Pulmonary artery endothelial cell (primary cell): Measurements from ENCODE around the gene COA8. TPM values are rescaled to one million over a fixed set of nuclear protein-coding genes. Genes with fewer than 3 reads are reported as not detected.

Experiments
- DNase-seq: peaks from one replicate; pipeline ENCODE4 v3.0.0-alpha.2; 2011; ENCODE audit warnings: low read depth, low spot score
- total RNA-seq: library from RNA; depleted of rRNA; stranded (reverse); fragments of >200 nt; gene quantifications from 2 replicates; pipeline ENCODE4 v1.2.3, GENCODE V29; 2014

COA8 gene
- 19.3 and 29.5 TPM in 2 replicates for total RNA-seq

DNA sequence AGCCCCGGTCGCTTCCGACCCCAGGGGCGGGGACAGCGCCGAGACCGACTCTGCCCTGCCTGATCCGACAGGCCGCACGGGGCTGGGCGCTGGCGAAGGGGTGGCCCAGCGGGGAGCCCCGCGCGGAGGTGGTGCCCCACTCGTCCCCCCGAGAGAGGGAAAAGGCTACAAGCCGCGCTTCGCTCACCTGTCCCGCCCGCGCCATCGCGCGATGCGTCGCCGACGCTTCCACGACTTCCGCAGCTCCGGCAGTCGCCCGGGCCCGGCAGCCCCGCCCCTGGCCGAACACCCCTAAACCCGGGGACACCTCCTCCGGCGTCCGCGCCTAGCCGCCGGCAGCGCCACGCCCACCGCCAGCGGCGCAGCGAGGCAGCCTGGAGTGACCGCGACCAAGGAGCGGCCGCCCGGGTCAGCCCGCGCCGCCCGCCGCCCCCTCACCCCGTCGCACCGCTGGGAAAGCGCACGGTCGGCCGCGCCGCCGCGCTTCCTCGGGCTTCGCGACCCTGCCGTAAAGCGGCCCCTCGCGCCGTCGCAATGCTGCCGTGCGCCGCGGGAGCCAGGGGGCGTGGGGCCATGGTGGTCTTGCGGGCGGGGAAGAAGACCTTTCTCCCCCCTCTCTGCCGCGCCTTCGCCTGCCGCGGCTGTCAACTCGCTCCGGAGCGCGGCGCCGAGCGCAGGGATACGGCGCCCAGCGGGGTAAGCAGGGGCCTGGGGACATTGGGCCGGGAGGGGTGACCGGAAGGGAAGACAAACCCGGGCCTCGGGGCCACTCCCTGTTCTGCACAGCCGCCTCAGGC lies at the start of gene COA8, which contains the start of gene BAG5:
COA8 (plus strand) TSS at position 532 of the 797 bp plus-strand sequence; CDS start at position 574, 42 bp downstream.
BAG5 (minus strand) TSS at position 229 of the 797 bp plus-strand sequence. CDS start 1,493 bp downstream, outside the sequence.
- DNase-seq: peak; percentile 37

DNA sequence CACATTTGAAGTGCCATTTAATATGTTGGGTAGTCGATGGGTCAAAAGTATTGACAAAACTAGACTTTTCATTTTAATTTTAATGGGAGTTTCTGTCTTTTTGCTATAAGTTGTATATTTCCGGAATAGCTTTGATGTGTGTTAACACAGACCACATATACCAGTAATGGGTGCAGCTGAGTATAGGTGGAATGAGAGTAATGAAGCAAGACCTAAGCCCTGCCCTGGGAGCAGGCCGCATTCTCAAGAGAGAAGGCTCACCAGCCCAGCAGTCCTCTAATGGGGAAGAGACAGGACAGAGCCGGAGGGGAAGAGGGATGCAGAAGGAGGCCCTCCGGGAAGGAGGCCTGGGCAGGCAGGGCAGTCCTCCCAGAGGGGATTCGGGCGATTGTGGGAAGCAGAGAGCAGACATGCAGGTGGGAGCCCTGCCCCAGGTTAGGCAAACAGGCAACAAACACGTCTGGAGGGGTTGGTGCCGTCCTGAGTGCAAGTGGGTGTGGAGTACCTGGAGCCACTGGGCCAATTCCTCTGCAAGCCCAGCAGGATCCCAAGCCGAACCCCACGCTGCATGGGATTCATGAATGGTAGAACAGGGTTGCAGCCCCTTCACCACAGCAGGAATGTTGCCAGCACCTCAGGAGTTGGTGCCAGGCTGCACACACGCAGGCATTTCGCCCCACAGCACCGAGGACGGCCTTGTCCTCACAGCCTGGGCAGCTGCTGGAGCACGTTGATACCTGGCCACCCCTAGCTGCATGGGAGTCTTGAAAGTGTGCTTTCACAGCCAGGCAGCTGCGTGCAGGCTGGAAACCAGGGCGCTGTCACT lies 48.0 kb upstream of the COA8 start:
- DNase-seq: no peak

DNA sequence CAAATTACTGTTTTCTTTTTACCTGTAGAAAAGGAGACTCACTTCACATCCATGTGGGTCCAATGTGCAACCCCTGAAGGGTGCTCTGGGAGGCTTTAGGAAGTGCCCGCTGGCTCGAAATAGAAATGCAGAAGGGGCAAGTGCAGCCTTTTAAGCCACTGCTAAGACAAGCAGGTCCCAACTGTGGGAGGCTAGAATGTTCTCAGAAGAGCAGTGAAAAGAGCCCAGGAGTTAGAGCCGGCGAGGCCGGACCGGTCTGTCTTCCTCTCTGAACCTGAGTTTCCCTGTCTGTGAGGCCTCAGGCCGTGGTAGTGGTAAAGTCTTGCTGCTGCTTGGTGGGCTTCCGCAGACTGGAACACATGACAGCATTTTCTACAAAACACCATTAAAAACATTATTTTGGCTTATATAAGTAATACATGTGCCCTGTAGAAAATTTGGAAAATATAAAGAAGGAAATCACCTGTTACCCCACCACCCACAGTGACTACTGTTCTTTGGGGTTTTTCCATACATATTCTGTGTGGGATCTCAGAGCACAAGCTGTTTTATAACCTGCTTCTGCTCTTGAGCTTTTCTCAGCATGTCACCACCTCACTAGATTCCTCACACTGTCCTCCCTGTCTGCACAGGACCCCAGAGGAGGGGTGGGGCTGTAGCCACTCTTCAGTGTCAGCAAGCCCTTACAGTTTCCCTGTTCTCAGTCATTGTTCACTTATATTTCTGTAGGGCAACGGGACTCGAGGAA lies 46.2 kb upstream of the COA8 start:
- DNase-seq: no peak

- no peak for DNase-seq
Observed at GRCh38 chr14:103517174-103517566, 45.6 kb upstream of the COA8 start.

DNA sequence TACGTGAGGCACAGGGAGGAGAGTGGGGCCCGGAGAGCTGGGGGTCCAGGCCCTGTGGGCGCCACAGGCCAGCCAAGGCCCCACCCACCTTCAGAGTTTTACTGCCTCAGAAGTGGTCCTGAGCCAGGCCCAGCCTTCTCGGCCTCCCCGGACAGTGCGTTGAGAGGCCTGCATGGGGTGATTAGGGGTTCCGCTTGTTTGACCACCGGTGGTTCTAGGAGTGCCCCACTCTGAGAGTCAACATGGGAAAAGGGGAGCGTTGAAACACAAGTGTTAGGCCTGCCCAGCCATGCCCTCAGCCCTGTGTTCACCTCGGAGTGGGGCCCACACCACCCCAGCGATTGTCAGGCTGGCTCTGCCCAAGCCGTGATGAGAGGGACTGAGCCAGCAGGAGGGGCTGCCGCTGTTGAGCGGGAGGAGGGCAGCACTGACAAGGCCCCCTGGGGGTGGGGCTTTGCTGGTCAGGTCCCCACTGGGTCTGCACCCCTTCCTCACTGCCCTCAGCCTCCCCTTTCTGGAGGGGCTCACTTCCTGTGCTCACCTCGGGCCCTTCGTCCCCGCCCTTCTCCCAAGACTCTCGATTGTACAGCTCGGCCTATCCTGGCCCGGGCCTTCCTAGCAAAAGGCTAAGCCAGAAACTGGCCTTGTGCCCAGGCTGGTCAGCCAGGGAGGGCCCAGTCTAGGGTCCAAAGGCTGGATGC lies 44.9 kb upstream of the COA8 start:
- DNase-seq: no peak

DNA sequence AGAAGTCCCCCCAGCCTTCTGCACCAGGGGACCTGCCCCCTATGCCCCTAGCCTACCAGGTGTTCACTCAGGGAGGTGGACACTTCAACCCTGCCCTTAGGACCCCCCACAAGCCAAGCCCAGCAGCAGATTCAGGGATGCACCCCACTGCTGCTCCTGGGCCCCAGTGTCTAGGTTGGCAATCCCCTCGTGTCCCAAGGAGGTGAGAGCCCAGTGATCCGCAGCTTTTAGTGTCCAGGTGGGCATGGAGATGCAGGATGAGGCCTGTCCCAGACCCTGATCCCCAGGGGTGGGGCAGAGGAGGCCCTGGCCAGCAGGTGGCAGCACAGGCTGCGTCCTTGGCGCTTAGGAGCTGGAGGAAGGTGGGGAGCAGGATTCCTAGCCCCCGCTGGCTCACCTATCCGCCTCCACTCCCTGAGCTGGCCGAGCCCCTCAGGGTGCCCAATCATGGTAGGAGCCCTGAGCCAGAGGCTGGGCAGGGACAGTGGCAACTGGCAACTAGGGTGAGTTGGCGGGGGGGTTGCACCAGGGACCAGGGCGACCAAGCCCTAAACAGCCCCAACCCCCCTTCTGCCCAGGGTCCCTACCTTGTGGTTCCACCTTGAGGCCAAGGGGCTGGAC lies 44.2 kb upstream of the COA8 start:
- DNase-seq: no peak

DNA sequence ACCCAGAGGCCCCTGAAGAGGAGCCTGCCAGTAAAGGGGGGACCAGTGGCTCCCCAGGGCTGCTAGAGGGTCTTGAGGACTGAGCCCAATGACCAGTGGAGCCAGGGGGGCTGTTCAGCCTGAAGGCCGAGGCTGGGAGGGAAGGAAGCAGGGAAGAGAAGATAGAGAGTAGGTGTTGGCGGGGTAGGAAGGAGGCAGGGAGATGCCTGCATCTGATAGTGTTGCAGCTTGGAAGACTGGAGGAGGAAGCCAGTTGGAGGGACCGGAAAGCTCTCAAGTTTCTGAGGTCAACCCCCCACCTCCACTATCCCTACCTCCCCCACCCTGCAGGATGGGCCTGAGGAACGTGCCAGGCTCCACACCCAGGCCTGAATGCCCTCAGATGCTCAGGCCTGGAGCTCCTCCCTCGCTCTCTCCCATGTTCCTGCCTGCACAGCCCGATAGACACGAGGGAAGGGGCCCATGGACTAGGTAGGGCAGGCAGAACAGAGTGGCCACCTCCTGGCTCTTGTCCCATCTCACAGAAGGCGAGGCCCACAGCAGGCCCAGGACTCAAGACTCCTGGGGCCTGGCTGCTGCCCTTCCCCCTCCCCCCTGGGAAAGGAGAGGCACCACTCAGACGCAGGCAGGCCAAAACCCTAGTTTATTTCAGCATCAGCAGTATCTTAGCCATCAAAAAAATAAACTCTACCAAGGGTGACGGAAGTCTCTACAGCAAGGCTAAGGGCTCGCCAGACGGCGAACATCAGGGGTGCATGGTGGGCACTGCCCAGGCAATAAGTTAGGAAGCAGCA lies 43.5 kb upstream of the COA8 start:
- DNase-seq: no peak

- no peak for DNase-seq
Observed at GRCh38 chr14:103519837-103520212, 42.9 kb upstream of the COA8 start.

DNA sequence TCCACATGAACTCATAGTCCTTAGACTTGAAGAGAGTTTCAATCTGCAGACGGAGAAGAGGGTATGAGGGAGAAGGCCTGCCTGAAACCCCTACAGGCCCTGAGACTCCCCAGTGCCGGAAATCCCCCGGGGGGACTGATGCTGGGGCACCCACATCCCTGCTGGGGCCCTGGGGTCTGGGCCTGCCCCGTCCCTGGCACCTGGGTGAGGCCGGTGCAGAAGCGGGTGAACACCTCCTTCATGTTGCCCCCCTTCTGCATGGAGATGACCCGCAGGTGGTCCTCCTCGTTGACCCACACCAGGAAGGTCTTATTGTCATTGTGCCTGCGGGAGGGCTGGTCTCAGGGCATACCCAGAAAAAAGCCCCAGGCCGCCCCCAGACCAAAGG lies 42.5 kb upstream of the COA8 start:
- DNase-seq: no peak

DNA sequence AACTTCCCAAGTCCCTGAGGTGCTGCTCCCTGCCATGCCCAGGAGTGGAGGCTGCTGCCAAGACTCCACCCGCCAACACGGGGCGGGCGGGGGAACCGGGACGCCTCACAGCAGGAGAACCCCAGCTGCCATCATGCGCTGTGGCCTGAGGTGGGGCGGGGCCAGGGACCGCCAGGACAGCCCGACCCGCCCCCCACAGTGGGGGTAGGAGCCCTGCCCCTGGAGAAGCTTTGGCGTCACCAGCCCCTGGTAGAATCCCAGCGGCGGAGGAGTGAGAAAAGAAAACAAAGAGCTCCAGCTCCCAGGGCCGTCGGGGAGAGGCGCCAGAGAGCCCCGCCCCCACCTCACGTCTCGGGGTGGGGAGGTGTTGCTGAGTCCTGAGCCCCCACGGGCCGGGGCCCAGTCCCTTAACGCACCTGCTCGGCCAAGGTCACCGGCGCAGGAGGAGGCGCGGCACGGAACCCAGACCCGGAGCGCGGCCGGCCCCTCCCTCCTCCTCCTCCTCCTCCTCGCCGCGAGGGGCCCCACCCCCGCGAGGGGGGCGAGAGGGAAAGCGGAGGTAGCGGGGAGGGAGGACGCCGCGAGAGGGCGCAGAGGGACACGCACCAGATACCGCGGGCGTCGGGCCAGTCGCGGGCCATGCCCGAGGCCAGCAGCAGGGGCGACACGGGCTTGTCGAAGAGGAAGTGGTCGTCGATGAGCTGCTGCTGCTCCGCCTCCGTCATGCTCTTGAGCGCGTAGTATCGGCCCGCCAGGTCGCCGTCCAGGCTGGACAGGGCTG lies 41.9 kb upstream of the COA8 start:
- DNase-seq: no peak

GRCh38 chr14:103521438-103521950 lies 41.3 kb upstream of the COA8 start:
- no peak for DNase-seq

GRCh38 chr14:103521951-103522563 lies 40.7 kb upstream of the COA8 start:
- no peak for DNase-seq

DNA sequence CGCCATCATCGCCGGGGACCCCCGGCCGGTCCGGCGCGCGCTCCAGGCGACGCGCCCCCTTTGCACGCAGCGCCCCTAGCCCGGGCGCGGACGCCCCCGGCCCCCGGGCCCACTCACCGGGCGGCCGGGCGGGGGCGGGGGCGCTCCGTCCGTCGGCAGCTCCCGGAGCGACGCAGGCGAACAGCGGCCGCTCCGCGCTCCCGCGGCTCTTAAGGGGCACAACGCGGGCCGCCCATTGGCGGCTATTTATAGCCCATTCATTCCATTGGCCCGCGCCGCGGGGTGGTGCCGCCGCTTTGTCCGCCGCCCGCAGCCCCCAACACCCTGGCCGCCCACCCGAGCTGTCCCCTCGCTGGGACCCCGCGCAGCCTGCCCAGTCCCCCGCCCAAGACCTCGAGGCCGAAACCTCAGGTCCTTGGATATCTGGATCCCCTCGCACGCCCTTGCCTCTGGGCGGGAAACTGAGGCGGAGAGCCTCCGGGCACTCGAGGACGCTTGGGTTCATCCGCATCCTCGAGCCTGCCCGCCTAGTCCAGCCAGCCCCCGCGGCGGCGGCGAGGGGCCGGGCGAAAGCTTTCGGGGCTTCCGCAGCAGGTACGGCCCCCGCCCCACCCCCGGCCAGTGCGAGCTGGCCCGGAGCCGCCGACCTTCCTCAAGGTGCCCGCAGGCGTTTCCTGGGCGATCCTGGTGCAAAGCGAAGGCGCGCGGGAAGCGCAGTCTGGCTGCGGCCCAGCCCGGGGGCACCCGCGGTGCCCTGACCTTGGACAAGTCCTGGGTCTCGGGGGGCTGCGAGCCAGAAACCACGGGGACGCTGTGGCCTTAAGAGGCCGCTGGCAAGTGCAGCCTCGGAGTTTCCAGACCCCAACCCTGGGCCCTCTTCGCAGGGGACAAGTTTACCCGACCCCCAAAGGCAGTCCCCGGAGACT lies 39.8 kb upstream of the COA8 start, which contains the start of gene CKB:
CKB (minus strand) TSS at position 182 of the 926 bp plus-strand sequence. CDS start 337 bp downstream, outside the sequence.
- DNase-seq: no peak

DNA sequence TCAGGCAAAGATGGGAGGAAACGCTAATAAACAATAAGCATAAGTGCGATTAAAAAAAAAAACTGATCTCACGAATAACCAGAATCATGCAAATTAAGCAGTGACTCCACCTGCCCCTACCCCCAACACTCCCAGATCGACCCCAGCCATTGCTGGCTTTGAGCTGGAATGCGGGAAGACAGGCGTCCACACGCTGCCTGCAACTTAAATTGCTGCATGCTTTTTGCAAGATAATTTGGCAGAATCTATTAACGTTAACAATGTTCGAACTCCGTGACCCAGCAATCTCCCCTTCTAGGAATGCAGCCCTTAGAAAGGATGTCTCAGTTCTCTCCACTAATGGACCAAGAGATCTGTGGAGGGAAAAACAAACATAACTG lies 39.2 kb upstream of the COA8 start:
- DNase-seq: no peak

GRCh38 chr14:103524002-103524935 lies 38.5 kb upstream of the COA8 start:
- DNase-seq: no peak
